Mucosa of gallbladder (tissue), 1 donor: ENCODE data around the gene ASIC4. TPM values are rescaled to one million over a fixed set of nuclear protein-coding genes. Genes with fewer than 3 reads are reported as not detected.

Experiments used
- DNase-seq: peaks from one replicate; pipeline ENCODE4 v3.0.0-alpha.2; 2020; ENCODE audit warnings: low spot score
- total RNA-seq: library from RNA; stranded (reverse); gene quantifications from one replicate; pipeline ENCODE4 v1.2.1, GENCODE V29; 2021
- donor health status: DM: no; HTN: no; CAD: no.

ASIC4 gene
- not detected for total RNA-seq

GRCh38 chr2:219514196-219514761, at the start of gene ASIC4:
Gene ASIC4, plus strand, starts transcription at chr2:219514482. Its CDS starts 243 bp downstream, at chr2:219514725.
- DNase-seq: no peak

GRCh38 chr2:219465659-219466561, 48.4 kb upstream of the ASIC4 start:
- no peak for DNase-seq

- no peak for DNase-seq
Observed at GRCh38 chr2:219466816-219467735, 47.2 kb upstream of the ASIC4 start.

GRCh38 chr2:219467736-219468075, 46.6 kb upstream of the ASIC4 start:
- DNase-seq: no peak

- DNase-seq: no peak
Observed at GRCh38 chr2:219468410-219469185, 45.7 kb upstream of the ASIC4 start.

- no peak for DNase-seq
Observed at GRCh38 chr2:219469186-219469724, 45.0 kb upstream of the ASIC4 start.

- no peak for DNase-seq
Observed at GRCh38 chr2:219470429-219470828, 43.9 kb upstream of the ASIC4 start.

- no peak for DNase-seq
Observed at GRCh38 chr2:219471476-219472371, 42.6 kb upstream of the ASIC4 start.

- DNase-seq: no peak
Observed at GRCh38 chr2:219472629-219473187, 41.6 kb upstream of the ASIC4 start.

GRCh38 chr2:219473511-219473910, 40.8 kb upstream of the ASIC4 start:
- DNase-seq: no peak

GRCh38 chr2:219474285-219475060, 39.8 kb upstream of the ASIC4 start:
- no peak for DNase-seq

- no peak for DNase-seq
Observed at GRCh38 chr2:219475278-219475677, 39.0 kb upstream of the ASIC4 start.

- peak; percentile 63 for DNase-seq
Observed at GRCh38 chr2:219475697-219476651, 38.3 kb upstream of the ASIC4 start.

- DNase-seq: no peak
Observed at GRCh38 chr2:219476652-219477151, 37.6 kb upstream of the ASIC4 start.

- DNase-seq: no peak
Observed at GRCh38 chr2:219477179-219477578, 37.1 kb upstream of the ASIC4 start.

- no peak for DNase-seq
Observed at GRCh38 chr2:219477815-219478214, 36.5 kb upstream of the ASIC4 start.

GRCh38 chr2:219478916-219479315, 35.4 kb upstream of the ASIC4 start:
- no peak for DNase-seq

- DNase-seq: no peak
Observed at GRCh38 chr2:219480004-219480403, 34.3 kb upstream of the ASIC4 start.
